ENCODE results near the gene SYT5. TPM values are rescaled to one million over a fixed set of nuclear protein-coding genes. Genes with fewer than 3 reads are reported as not detected.
A peak's percentile ranks its signal among the peaks of the same experiment; 100 is the strongest.

The SYT5 gene
- not detected for total RNA-seq
- 0.37 TPM for polyA plus RNA-seq

GRCh38 chr19:55179606-55180484 lies at the start of gene SYT5:
SYT5 (minus strand) TSS chr19:55180289; CDS start chr19:55179041, 1,248 bp downstream.
- CTCF ChIA-PET, result no interaction called here
- Histone ChIP-seq H3K9me3 (ENCODE audit: low read length) (no peaks in the 10 kb centered on the region), H3K27me3 (ENCODE audit: insufficient read depth, low read length, poor library complexity, severe bottlenecking) (peaks cover 61% of the 10 kb centered on the region), H3K27ac (ENCODE audit: low read depth, low read length) (peak within 1 kb of the TSS; percentile 62), H3K4me3 (ENCODE audit: low read length) (peak within 1 kb of the TSS; percentile 57), H3K4me1 (ENCODE audit: insufficient read depth, low read length) (peaks cover 23% of the 10 kb centered on the region), H3K36me3 (ENCODE audit: insufficient read depth, low read length) (no peaks in the 10 kb centered on the region)
- peak; percentile 37 to 76 (median 52) for DNase-seq
- H3K27ac Mint-ChIP-seq, result peak within 1 kb of the TSS; percentile 26 to 97 (median 96)
- H3K4me3 Mint-ChIP-seq, result peak within 1 kb of the TSS; percentile 75 to 92 (median 78)
- POLR2A ChIA-PET, result interaction anchor here (0.6 to 1.0 kb wide), 2 partner anchors 40 to 1521 kb away, joined by 3 read pairs; no protein-coding TSS in a partner anchor
- H3K4me1 Mint-ChIP-seq, result peaks cover 17 to 29% (median 18%) of the 10 kb centered on the region in 3 donors
- peaks cover 60 to 68% of the 10 kb centered on the region in 2 donors for H3K27me3 Mint-ChIP-seq
- H3K9me3 Mint-ChIP-seq, result peaks cover 0 to 2% (median 0%) of the 10 kb centered on the region in 5 donors
- no peaks in the 10 kb centered on the region for H3K36me3 Mint-ChIP-seq

GRCh38 chr19:55229789-55230182 lies 49.7 kb upstream of the SYT5 start:
- Histone ChIP-seq H3K27me3 (ENCODE audit: insufficient read depth, low read length, poor library complexity, severe bottlenecking) (no peaks in the 10 kb centered on the region), H3K4me3 (ENCODE audit: low read length) (no peak overlapping the region), H3K36me3 (ENCODE audit: insufficient read depth, low read length) (peaks cover 41% of the 10 kb centered on the region), H3K9me3 (ENCODE audit: low read length) (no peaks in the 10 kb centered on the region), H3K4me1 (ENCODE audit: insufficient read depth, low read length) (no peaks in the 10 kb centered on the region), H3K27ac (ENCODE audit: low read depth, low read length) (no peak overlapping the region)
- Mint-ChIP-seq H3K4me1 (peaks cover 0 to 7% (median 4%) of the 10 kb centered on the region in 3 donors), H3K27me3 (no peaks in the 10 kb centered on the region), H3K9me3 (no peaks in the 10 kb centered on the region), H3K4me3 (no peak overlapping the region), H3K36me3 (peaks cover 3 to 87% (median 10%) of the 10 kb centered on the region in 3 donors), H3K27ac (no peak overlapping the region)
- CTCF ChIA-PET, result no interaction called here
- DNase-seq, result no peak
- POLR2A ChIA-PET, result no interaction called here

- H3K9me3 Mint-ChIP-seq, result no peaks in the 10 kb centered on the region
- peaks cover 3 to 82% (median 5%) of the 10 kb centered on the region in 3 donors for H3K36me3 Mint-ChIP-seq
- H3K4me1 Mint-ChIP-seq, result peaks cover 0 to 5% (median 4%) of the 10 kb centered on the region in 3 donors
- H3K27ac Mint-ChIP-seq, result peak overlapping the region in 2 of 8 donors; percentile 46 to 50
- Histone ChIP-seq H3K27ac (ENCODE audit: low read depth, low read length) (no peak overlapping the region), H3K9me3 (ENCODE audit: low read length) (no peaks in the 10 kb centered on the region), H3K4me3 (ENCODE audit: low read length) (no peak overlapping the region), H3K27me3 (ENCODE audit: insufficient read depth, low read length, poor library complexity, severe bottlenecking) (no peaks in the 10 kb centered on the region), H3K4me1 (ENCODE audit: insufficient read depth, low read length) (no peaks in the 10 kb centered on the region), H3K36me3 (ENCODE audit: insufficient read depth, low read length) (peaks cover 36% of the 10 kb centered on the region)
- POLR2A ChIA-PET, result no interaction called here
- no peak for DNase-seq
- no peak overlapping the region for H3K4me3 Mint-ChIP-seq
- CTCF ChIA-PET, result no interaction called here
- H3K27me3 Mint-ChIP-seq, result no peaks in the 10 kb centered on the region
Measured at GRCh38 chr19:55229145-55229788, 49.2 kb upstream of the SYT5 start.

DNA sequence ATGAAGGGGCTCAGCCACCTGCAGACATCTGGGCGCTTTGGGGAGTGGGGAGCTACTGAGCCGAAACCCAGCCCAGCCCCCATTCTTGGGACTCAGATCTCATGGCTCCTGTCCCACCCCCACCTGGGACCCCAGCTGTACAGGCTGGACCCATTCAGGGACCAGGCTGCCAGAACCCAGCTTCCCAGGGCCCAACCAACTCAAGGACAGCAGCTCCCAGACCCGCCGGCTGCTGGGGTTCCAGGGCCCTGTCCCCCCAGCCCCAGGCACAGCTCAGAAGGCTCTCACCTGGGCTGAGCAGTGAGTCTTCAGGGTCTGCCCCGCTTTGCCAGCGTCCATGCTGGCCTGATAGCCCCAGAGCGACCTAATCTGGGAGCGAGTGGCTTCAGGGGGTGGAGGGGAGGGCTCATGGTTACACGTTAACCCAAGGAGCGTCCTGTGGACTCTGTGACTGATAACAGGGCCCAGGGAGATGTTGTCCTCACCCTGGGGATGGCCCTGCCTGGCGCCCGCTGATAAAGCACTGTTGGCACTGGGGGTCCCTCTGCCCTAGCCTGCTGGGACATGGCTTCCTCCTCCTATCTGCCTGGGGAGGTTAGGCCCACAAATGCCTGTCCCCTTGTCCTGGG lies 48.4 kb upstream of the SYT5 start, which contains the start of gene TMEM86B:
Gene TMEM86B, minus strand, starts transcription at position 361 of the 629 bp plus-strand sequence. Its CDS starts 22 bp downstream, at position 339.
- peaks cover 3 to 77% (median 5%) of the 10 kb centered on the region in 3 donors for H3K36me3 Mint-ChIP-seq

GRCh38 chr19:55228015-55228391 lies 47.9 kb upstream of the SYT5 start:
- H3K36me3 ChIP-seq (ENCODE audit: insufficient read depth, low read length), result peaks cover 27% of the 10 kb centered on the region
- Mint-ChIP-seq H3K4me3 (no peak overlapping the region), H3K36me3 (peaks cover 3 to 76% (median 5%) of the 10 kb centered on the region in 3 donors), H3K9me3 (no peaks in the 10 kb centered on the region), H3K27me3 (no peaks in the 10 kb centered on the region), H3K27ac (peak overlapping the region in 1 of 8 donors; percentile 69), H3K4me1 (peaks cover 0 to 3% (median under 1%) of the 10 kb centered on the region in 3 donors)
- H3K9me3 ChIP-seq (ENCODE audit: low read length), result no peaks in the 10 kb centered on the region
- DNase-seq, result no peak
- H3K4me1 ChIP-seq (ENCODE audit: insufficient read depth, low read length), result no peaks in the 10 kb centered on the region
- ChIA-PET CTCF (no interaction called here), POLR2A (no interaction called here)
- no peak overlapping the region for H3K4me3 ChIP-seq (ENCODE audit: low read length)
- no peaks in the 10 kb centered on the region for H3K27me3 ChIP-seq (ENCODE audit: insufficient read depth, low read length, poor library complexity, severe bottlenecking)
- no peak overlapping the region for H3K27ac ChIP-seq (ENCODE audit: low read depth, low read length)

More for the DNA sequence above, 48.4 kb upstream of the SYT5 start, which contains the start of gene TMEM86B:
- peaks cover 33% of the 10 kb centered on the region for H3K36me3 ChIP-seq (ENCODE audit: insufficient read depth, low read length)
- Mint-ChIP-seq H3K4me3 (no peak within 1 kb of the TSS), H3K4me1 (peaks cover 0 to 4% (median 3%) of the 10 kb centered on the region in 3 donors), H3K9me3 (no peaks in the 10 kb centered on the region), H3K27me3 (no peaks in the 10 kb centered on the region), H3K27ac (peak within 1 kb of the TSS in 3 of 8 donors; percentile 46 to 69 (median 50))
- DNase-seq, result no peak
- H3K9me3 ChIP-seq (ENCODE audit: low read length), result no peaks in the 10 kb centered on the region
- ChIA-PET CTCF (no interaction called here), POLR2A (no interaction called here)
- H3K27ac ChIP-seq (ENCODE audit: low read depth, low read length), result no peak within 1 kb of the TSS
- no peaks in the 10 kb centered on the region for H3K4me1 ChIP-seq (ENCODE audit: insufficient read depth, low read length)
- H3K27me3 ChIP-seq (ENCODE audit: insufficient read depth, low read length, poor library complexity, severe bottlenecking), result no peaks in the 10 kb centered on the region
- H3K4me3 ChIP-seq (ENCODE audit: low read length), result no peak within 1 kb of the TSS

- H3K27me3 ChIP-seq (ENCODE audit: insufficient read depth, low read length, poor library complexity, severe bottlenecking), result no peaks in the 10 kb centered on the region
- ChIA-PET CTCF (no interaction called here), POLR2A (no interaction called here)
- H3K36me3 Mint-ChIP-seq, result peaks cover 3 to 70% (median 5%) of the 10 kb centered on the region in 3 donors
- H3K4me1 ChIP-seq (ENCODE audit: insufficient read depth, low read length), result no peaks in the 10 kb centered on the region
- no peaks in the 10 kb centered on the region for H3K27me3 Mint-ChIP-seq
- H3K27ac ChIP-seq (ENCODE audit: low read depth, low read length), result no peak overlapping the region
- H3K4me1 Mint-ChIP-seq, result peaks cover 0 to 3% (median 0%) of the 10 kb centered on the region in 3 donors
- H3K9me3 ChIP-seq (ENCODE audit: low read length), result no peaks in the 10 kb centered on the region
- no peak overlapping the region for H3K4me3 Mint-ChIP-seq
- no peak overlapping the region for H3K4me3 ChIP-seq (ENCODE audit: low read length)
- DNase-seq, result no peak
- peaks cover 22% of the 10 kb centered on the region for H3K36me3 ChIP-seq (ENCODE audit: insufficient read depth, low read length)
- H3K27ac Mint-ChIP-seq, result no peak overlapping the region
- H3K9me3 Mint-ChIP-seq, result no peaks in the 10 kb centered on the region
Measured at GRCh38 chr19:55227241-55228014, 47.3 kb upstream of the SYT5 start.

- peaks cover 15% of the 10 kb centered on the region for H3K36me3 ChIP-seq (ENCODE audit: insufficient read depth, low read length)
- H3K9me3 ChIP-seq (ENCODE audit: low read length), result no peaks in the 10 kb centered on the region
- H3K4me1 ChIP-seq (ENCODE audit: insufficient read depth, low read length), result no peaks in the 10 kb centered on the region
- Mint-ChIP-seq H3K4me3 (no peak overlapping the region), H3K27ac (peak overlapping the region in 1 of 8 donors; percentile 85), H3K4me1 (peaks cover 0 to 3% (median 0%) of the 10 kb centered on the region in 3 donors), H3K27me3 (no peaks in the 10 kb centered on the region), H3K9me3 (no peaks in the 10 kb centered on the region), H3K36me3 (peaks cover 3 to 64% (median 5%) of the 10 kb centered on the region in 3 donors)
- H3K27ac ChIP-seq (ENCODE audit: low read depth, low read length), result no peak overlapping the region
- no peaks in the 10 kb centered on the region for H3K27me3 ChIP-seq (ENCODE audit: insufficient read depth, low read length, poor library complexity, severe bottlenecking)
- no peak overlapping the region for H3K4me3 ChIP-seq (ENCODE audit: low read length)
- DNase-seq, result no peak
- POLR2A ChIA-PET, result no interaction called here
- CTCF ChIA-PET, result no interaction called here
Measured at GRCh38 chr19:55226788-55227187, 46.7 kb upstream of the SYT5 start.

Data from CD8-positive, alpha-beta memory T cell (primary cell).